Astrocyte of the spinal cord (primary cell): ENCODE data around the gene TM9SF1.

Experiments used
- DNase-seq: peaks from one replicate; pipeline ENCODE4 v3.0.0; 2011; ENCODE audit warnings: low read depth, low spot score
- H3K4me3 ChIP-seq: 2 replicates; pipeline ENCODE4 v1.5.1; 2011; ENCODE audit warnings: low read depth, mild to moderate bottlenecking, low read length, moderate library complexity
- in situ Hi-C: cut with HindIII; loops from 2 replicates; pipeline ENCODE4 v1.10.0; 2017; ENCODE audit warnings: low sequenced_read_pairs
- TF ChIP-seq, protein P1 (sequence below): IDR thresholded peaks from 2 replicates; pipeline ENCODE4 v1.5.1; 2012; ENCODE audit warnings: low read depth, mild to moderate bottlenecking, low read length, inconsistent platforms

TM9SF1 gene

DNA sequence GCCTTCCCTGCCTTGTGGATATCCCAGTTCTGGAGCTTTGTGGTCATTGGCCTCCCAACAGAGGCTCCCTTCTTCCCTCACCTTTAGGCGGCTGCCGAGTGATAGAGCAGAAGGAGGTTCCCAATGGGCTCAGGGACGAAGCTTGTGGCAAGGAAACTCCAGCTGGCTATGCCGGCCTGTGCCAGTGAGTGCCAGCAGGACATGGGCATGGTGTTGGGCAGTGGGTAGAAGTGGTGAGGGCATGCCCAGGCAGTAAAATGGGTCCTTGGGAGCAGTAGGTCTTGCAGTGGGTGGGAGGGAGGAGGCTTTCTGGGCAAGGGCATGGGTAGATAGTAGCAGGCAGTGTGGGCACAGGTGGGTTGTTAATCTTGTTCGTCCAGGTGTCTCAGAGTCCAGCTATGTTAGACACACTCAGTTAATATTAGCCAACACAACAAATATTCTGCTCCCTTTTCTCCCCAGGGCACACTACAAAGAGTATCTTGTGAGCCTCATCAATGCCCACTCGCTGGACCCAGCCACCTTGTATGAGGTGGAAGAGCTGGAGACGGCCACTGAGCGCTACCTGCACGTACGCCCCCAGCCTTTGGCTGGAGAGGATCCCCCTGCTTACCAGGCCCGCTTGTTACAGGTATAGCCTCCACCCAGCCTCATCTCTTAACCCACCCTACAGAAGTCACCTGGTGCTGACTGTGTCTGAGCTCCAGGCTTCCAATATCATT is 35.3 kb downstream of the TM9SF1 start:
- H3K4me3 ChIP-seq = no peak overlapping the region
- TF ChIP-seq, protein P1, sequence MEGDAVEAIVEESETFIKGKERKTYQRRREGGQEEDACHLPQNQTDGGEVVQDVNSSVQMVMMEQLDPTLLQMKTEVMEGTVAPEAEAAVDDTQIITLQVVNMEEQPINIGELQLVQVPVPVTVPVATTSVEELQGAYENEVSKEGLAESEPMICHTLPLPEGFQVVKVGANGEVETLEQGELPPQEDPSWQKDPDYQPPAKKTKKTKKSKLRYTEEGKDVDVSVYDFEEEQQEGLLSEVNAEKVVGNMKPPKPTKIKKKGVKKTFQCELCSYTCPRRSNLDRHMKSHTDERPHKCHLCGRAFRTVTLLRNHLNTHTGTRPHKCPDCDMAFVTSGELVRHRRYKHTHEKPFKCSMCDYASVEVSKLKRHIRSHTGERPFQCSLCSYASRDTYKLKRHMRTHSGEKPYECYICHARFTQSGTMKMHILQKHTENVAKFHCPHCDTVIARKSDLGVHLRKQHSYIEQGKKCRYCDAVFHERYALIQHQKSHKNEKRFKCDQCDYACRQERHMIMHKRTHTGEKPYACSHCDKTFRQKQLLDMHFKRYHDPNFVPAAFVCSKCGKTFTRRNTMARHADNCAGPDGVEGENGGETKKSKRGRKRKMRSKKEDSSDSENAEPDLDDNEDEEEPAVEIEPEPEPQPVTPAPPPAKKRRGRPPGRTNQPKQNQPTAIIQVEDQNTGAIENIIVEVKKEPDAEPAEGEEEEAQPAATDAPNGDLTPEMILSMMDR = no peak
- no peak for DNase-seq
- in situ Hi-C loops = no loop called here

DNA sequence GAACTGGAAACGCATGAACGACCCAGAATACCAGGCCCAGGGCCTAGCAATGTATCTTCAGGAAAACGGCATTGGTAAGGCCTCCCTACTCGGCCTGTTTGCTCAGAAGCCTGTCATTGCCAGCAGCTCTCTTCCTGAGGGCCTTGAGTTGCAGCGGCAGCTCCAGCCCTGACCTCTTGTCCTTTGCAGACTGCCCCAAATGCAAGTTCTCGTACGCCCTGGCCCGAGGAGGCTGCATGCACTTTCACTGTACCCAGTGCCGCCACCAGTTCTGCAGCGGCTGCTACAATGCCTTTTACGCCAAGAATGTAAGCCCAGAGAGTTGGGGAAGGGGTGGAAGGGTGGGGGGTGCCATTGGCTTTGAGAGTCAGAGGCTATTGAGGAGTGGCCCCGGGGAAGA is 37.9 kb downstream of the TM9SF1 start:
- in situ Hi-C loops = no loop called here
- TF ChIP-seq, protein P1 = no peak
- no peak overlapping the region for H3K4me3 ChIP-seq
- DNase-seq = no peak

DNA sequence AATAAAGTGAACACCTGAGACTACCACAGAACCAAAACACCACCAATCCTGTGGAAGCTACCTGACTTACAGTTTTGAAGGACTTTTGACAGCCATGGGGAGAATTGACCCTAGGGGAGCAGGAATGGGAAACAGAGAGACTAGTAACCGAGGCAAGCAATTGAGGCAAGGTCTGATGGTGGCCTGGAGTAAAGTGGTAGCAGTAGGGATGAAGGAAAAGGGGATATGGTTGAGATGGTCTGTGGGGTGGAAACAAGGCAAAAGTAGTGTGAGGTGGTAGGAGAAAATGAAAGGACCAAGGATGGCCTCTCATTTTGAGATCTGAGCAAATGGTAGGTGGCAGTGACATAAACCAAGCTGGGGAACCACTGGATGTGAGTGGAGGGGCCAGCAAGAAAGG is 38.4 kb downstream of the TM9SF1 start:
- no peak for DNase-seq
- in situ Hi-C loops = no loop called here
- TF ChIP-seq, protein P1 = no peak
- no peak overlapping the region for H3K4me3 ChIP-seq

DNA sequence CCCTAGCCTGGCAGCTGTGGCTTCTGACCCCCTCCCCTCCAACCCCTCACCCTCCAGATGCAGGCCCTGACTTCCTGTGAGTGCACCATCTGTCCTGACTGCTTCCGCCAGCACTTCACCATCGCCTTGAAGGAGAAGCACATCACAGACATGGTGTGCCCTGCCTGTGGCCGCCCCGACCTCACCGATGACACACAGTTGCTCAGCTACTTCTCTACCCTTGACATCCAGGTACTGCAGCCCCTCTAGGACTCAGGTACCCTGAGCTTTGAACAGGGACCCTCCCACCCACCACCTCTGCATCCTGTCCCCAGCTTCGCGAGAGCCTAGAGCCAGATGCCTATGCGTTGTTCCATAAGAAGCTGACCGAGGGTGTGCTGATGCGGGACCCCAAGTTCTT is 40.1 kb downstream of the TM9SF1 start:
- TF ChIP-seq, protein P1 = no peak
- H3K4me3 ChIP-seq = no peak overlapping the region
- DNase-seq = no peak
- in situ Hi-C loops = no loop called here

DNA sequence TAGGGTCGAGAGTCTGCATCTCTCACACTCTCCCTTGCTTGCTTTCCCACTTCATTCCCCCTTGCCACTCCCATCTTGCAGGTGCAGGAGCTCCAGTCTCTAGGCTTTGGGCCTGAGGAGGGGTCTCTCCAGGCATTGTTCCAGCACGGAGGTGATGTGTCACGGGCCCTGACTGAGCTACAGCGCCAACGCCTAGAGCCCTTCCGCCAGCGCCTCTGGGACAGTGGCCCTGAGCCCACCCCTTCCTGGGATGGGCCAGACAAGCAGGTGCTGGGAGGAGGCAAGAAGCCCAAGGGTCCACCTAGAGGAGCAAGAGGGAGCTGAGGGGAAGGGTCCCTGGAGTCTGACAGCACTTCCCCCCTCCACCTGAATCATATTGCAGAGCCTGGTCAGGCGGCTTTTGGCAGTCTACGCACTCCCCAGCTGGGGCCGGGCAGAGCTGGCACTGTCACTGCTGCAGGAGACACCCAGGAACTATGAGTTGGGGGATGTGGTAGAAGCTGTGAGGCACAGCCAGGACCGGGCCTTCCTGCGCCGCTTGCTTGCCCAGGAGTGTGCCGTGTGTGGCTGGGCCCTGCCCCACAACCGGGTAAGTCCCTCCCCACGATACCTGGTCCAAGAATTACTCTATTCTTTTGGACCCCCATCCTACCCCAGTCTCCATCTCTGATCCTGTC is 43.7 kb downstream of the TM9SF1 start:
- DNase-seq = no peak
- in situ Hi-C loops = no loop called here
- TF ChIP-seq, protein P1 = no peak
- no peak overlapping the region for H3K4me3 ChIP-seq

DNA sequence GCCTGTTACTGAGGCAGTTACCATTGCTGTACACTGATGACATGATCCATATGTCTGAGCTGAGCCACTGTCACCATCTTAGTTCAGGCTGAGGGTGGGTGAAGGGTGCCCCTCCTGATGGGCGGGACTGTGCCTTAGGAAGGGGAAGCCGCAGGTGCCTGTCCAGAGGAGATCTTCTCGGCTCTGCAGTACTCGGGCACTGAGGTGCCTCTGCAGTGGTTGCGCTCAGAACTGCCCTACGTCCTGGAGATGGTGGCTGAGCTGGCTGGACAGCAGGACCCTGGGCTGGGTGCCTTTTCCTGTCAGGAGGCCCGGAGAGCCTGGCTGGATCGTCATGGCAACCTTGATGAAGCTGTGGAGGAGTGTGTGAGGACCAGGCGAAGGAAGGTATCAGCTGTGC is 44.2 kb downstream of the TM9SF1 start:
- TF ChIP-seq, protein P1 = no peak

More for the DNA sequence above, 44.2 kb downstream of the TM9SF1 start:
- H3K4me3 ChIP-seq = no peak overlapping the region
- no peak for DNase-seq
- in situ Hi-C loops = no loop called here
